MCF 10A (cell line): Measurements from ENCODE around the gene KIAA1549. TPM values are rescaled to one million over a fixed set of nuclear protein-coding genes. Genes with fewer than 3 reads are reported as not detected.

ENCODE experiments used
- BruUV-seq: library from RNA; stranded (reverse); fragments of 400-500 nt; replicated peaks from 2 replicates; lab custom pipeline; 2021; lab: Mats Ljungman, UMichigan
- CTCF ChIA-PET: fragments of 300-600 bp; sonication (Branson Sonifier 250); formaldehyde crosslinking; extraction: SDS; loops from one replicate; lab custom pipeline; 2021; ENCODE audit warnings: antibody characterized with exemption, inconsistent platforms; lab: Yijun Ruan, JAX
- POLR2A ChIA-PET: fragments of 300-600, 350-650 bp; sonication (Branson Sonifier 250); formaldehyde crosslinking; extraction: SDS; loops from one replicate; lab custom pipeline; 2020; ENCODE audit warnings: antibody characterized with exemption, inconsistent platforms; lab: Yijun Ruan, JAX
- DNase-seq: peaks from one replicate; pipeline ENCODE4 v3.0.0-alpha.2; 2018; ENCODE audit not compliant: unreplicated experiment
- H3K27ac Mint-ChIP-seq: one replicate; pipeline ENCODE4 v1.8.0; 2022; ENCODE audit warnings: mild to moderate bottlenecking, low read depth, mixed read lengths; ENCODE audit not compliant: unreplicated experiment
- H3K27me3 Mint-ChIP-seq: one replicate; pipeline ENCODE4 v1.8.0; 2022; ENCODE audit warnings: mixed read lengths; ENCODE audit not compliant: insufficient read depth, unreplicated experiment
- H3K36me3 Mint-ChIP-seq: one replicate; pipeline ENCODE4 v1.8.0; 2022; ENCODE audit warnings: mild to moderate bottlenecking, moderate library complexity, mixed read lengths; ENCODE audit not compliant: insufficient read depth, unreplicated experiment
- H3K4me1 Mint-ChIP-seq: one replicate; pipeline ENCODE4 v1.8.0; 2022; ENCODE audit warnings: mixed read lengths; ENCODE audit not compliant: insufficient read depth, unreplicated experiment
- H3K4me3 Mint-ChIP-seq: one replicate; pipeline ENCODE4 v1.8.0; 2022; ENCODE audit warnings: mild to moderate bottlenecking, moderate library complexity, mixed read lengths; ENCODE audit not compliant: unreplicated experiment
- H3K9me3 Mint-ChIP-seq: one replicate; pipeline ENCODE4 v1.8.0; 2022; ENCODE audit warnings: mixed read lengths; ENCODE audit not compliant: unreplicated experiment
- CTCF ChIP-seq: fragments of 200-600 bp; IDR thresholded peaks from one replicate; pipeline ENCODE4 v1.8.0; 2022; ENCODE audit warnings: antibody characterized with exemption, mild to moderate bottlenecking; ENCODE audit not compliant: unreplicated experiment
- intact Hi-C: fragments of 100-400 bp; cut with micrococcal nuclease; formaldehyde crosslinking; loops from 2 replicates; pipeline ENCODE4 v1.14.1; 2022
- total RNA-seq: library from RNA; stranded (reverse); gene quantifications from 2 replicates; pipeline ENCODE4 v1.2.3, GENCODE V29; 2022

Gene KIAA1549
- total RNA-seq, 1 experiment from 2014 or later = 7.1 TPM

GRCh38 chr7:138809346-138809745 is 171.8 kb downstream of the KIAA1549 start:
- no peak for DNase-seq
- TF ChIP-seq CTCF = no peak
- Mint-ChIP-seq H3K4me3 (no peak overlapping the region), H3K27ac (no peak overlapping the region), H3K36me3 (no peaks in the 10 kb centered on the region), H3K4me1 (no peaks in the 10 kb centered on the region), H3K27me3 (no peaks in the 10 kb centered on the region), H3K9me3 (no peaks in the 10 kb centered on the region)
- intact Hi-C loops = no loop called here
- ChIA-PET CTCF (no interaction called here), POLR2A (no interaction called here)
- BruUV-seq = no TSS peak

- Mint-ChIP-seq H3K4me1 (no peaks in the 10 kb centered on the region), H3K27me3 (no peaks in the 10 kb centered on the region), H3K4me3 (no peak overlapping the region), H3K27ac (no peak overlapping the region), H3K9me3 (no peaks in the 10 kb centered on the region), H3K36me3 (no peaks in the 10 kb centered on the region)
- intact Hi-C loops = no loop called here
- BruUV-seq = no TSS peak
- no peak for TF ChIP-seq CTCF
- ChIA-PET CTCF (no interaction called here), POLR2A (no interaction called here)
- no peak for DNase-seq
Observed at GRCh38 chr7:138804618-138805017, 176.6 kb downstream of the KIAA1549 start.

GRCh38 chr7:138802706-138803105 is 178.5 kb downstream of the KIAA1549 start:
- intact Hi-C loops = no loop called here
- H3K4me1 Mint-ChIP-seq = no peaks in the 10 kb centered on the region
- H3K4me3 Mint-ChIP-seq = no peak overlapping the region
- H3K27ac Mint-ChIP-seq = no peak overlapping the region
- no peaks in the 10 kb centered on the region for H3K9me3 Mint-ChIP-seq
- ChIA-PET POLR2A (interaction anchor here (1.1 kb wide), 1 partner anchor 12 kb away, joined by 3 read pairs; no protein-coding TSS in a partner anchor), CTCF (interaction anchor here (1.2 kb wide), 1 partner anchor 84 kb away, joined by 3 read pairs; no protein-coding TSS in a partner anchor)
- no peak for DNase-seq
- no peaks in the 10 kb centered on the region for H3K36me3 Mint-ChIP-seq
- no peak for TF ChIP-seq CTCF
- no TSS peak for BruUV-seq
- no peaks in the 10 kb centered on the region for H3K27me3 Mint-ChIP-seq

GRCh38 chr7:138801256-138801655 is 179.9 kb downstream of the KIAA1549 start:
- DNase-seq = no peak
- ChIA-PET POLR2A (no interaction called here), CTCF (interaction anchor here (0.7 to 1.2 kb wide), 3 partner anchors 85 to 640 kb away, joined by 3 read pairs; no protein-coding TSS in a partner anchor)
- H3K4me3 Mint-ChIP-seq = no peak overlapping the region
- H3K36me3 Mint-ChIP-seq = no peaks in the 10 kb centered on the region
- no peaks in the 10 kb centered on the region for H3K9me3 Mint-ChIP-seq
- no peaks in the 10 kb centered on the region for H3K4me1 Mint-ChIP-seq
- TF ChIP-seq CTCF = no peak
- H3K27ac Mint-ChIP-seq = no peak overlapping the region
- BruUV-seq = no TSS peak
- no peaks in the 10 kb centered on the region for H3K27me3 Mint-ChIP-seq
- intact Hi-C loops = no loop called here
